Inflammatory macrophage treated with lipopolysaccharide for 4 hours (primary cell): Measurements from ENCODE around the gene TBC1D14.
A peak's percentile ranks its signal among the peaks of the same experiment; 100 is the strongest.
"Not testable (repeated sequence)": the region's sequence is repeated elsewhere in the genome, so short reads cannot be mapped to it uniquely, and the experiment has no call there.

Source experiments
- DNase-seq: peaks from one replicate; pipeline ENCODE4 v3.0.0-alpha.2; 2020

Gene TBC1D14

GRCh38 chr4:6909113-6909969 is at the start of gene TBC1D14:
TBC1D14 (plus strand) TSS chr4:6909826; CDS start chr4:6923390, 13,564 bp downstream.
- DNase-seq, result peak; percentile 78

GRCh38 chr4:6868386-6868785 is 41.2 kb upstream of the TBC1D14 start:
- no peak for DNase-seq

- no peak for DNase-seq
Observed at GRCh38 chr4:6869944-6870343, 39.7 kb upstream of the TBC1D14 start.

- DNase-seq, result no peak
Observed at GRCh38 chr4:6873291-6873690, 36.3 kb upstream of the TBC1D14 start.

DNA sequence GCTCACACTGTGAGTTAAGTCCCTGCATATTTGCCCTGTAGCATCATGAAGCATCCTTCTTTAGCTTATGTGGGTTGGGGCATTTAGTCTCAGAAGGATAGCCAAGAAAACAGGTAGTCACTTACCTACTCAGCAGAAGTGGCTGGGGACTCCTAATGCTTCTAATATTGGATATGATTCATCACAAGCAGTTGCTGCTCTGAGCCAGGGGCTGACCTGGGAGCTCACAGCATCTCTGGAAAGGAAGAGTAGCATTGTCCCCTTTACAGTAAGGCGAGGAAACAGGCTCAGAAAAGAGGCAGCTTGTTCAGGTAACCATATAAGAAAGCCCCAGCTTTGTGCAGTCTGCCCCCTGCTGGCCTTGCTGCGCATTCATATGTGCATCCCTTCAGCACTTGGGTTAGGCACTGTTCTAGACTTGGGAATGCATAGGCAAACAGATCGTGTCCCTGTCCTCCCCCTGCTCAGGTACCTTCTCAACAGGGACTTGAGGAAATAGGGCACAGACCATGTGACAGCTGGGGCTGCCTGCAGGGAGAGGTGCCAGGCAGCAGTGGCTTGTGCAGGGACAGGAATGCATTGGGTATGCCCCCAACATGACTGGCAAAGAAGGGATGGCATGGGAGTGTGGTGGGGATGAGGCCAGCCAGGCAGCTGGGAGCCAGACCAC is 35.7 kb upstream of the TBC1D14 start:
- DNase-seq, result peak; percentile 66

GRCh38 chr4:6874981-6875380 is 34.6 kb upstream of the TBC1D14 start:
- no peak for DNase-seq

DNA sequence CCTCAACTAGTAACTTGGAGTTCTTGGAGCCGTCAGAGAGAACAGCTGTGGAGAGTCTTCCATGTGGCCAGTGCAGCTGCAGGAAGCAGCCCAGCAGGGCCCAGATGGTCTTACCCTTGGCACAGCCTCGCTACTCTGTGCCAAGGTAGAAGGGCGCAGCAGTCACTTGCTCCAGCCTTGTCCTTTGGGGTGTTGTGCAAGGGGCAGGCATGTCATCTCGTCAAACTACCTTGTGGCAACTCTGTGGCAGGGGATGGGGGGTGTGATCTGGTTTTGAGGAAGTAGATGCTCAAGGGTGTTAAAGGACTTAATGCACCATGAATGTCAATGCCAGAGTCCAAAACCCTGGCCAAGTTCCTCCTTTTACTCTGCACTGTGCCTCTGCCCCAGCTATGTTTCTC is 34.2 kb upstream of the TBC1D14 start:
- peak; percentile 85 for DNase-seq

DNA sequence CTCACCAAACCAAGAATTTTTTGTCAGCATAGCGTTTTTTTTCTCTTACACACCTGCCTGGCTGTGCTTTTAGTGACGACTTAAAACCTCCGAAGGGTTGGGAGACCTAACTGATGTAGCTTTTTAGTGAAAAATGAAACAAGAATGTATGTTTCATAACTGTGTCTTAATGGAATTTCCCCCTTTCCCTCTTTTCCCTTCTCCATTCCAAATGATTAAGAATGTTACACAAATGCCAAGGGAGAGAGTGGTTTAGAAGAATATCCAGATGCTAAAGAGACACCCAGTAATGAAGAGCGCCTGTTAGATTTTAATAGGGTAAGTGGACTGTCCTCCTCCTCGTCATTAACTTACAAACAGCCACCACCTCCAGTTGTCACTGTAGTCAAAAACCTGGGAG is 33.2 kb upstream of the TBC1D14 start:
- DNase-seq, result no peak

- DNase-seq, result no peak
Observed at GRCh38 chr4:6877067-6877466, 32.6 kb upstream of the TBC1D14 start.

GRCh38 chr4:6878451-6879059 is 31.1 kb upstream of the TBC1D14 start:
- DNase-seq, result no peak

DNA sequence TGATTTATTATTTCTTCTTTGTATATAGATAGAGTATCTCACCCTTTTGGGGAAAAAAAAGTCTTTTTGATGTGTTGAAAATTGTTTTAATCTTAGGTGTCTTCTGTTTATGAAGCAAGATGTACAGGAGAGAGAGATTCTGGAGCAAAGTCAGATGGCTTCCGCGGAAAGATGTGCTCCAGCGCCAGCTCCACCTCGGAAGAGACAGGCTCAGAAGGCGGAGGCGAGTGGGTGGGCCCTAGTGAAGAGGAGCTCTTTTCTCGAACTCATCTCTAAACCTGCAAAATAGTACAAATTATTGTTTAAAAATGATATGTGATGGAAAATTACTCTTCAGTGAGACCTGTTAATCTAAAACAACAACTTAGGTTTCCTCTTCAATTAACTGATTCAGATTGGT is 28.9 kb upstream of the TBC1D14 start:
- no peak for DNase-seq

GRCh38 chr4:6881908-6882307 is 27.7 kb upstream of the TBC1D14 start:
- DNase-seq, result no peak

DNA sequence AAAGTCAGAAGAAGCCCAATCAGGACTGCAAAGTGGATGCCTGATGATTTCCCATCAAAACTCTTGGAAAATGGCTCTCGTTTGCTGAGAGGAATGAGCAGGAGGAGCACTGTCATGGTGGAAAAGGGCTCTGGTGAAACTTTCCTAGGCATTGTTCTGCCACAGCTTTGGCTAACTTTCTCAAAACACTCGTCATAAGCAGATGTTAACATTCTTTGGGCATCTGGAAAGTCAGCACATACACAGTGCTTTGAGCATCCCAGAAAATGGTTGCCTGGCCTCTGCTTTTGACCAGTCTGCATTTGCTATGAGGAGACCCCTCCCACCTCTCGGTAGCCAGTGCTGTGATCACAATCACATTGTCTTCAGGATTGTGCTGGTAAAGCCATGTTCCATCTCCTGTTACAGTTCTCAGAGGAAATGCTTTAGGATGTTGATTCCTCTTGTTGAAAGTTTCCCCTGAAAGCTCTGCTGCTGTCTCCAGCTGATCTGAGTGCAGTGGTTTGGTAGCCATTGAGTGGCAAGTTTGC is 25.2 kb upstream of the TBC1D14 start:
- DNase-seq, result no peak

GRCh38 chr4:6885953-6886557 is 23.6 kb upstream of the TBC1D14 start:
- DNase-seq, result peak; percentile 88

DNA sequence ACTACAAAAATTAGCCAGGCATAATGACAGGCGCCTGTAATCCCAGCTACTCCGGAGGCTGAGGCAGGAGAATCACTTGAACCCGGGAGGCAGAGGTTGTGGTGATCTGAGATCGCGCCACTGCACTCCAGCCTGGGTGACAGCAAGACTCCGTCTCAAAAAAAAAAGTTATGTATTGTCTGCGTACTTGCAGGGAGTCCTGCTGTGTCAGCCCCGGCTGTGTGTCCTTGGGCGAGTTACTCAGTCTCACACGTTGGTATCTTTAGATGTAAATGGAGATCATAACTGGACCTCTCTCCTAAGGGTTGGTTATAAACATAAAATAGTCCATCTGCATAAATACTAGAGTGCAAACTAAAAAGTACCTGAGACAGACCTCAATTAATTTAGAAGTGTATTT is 22.7 kb upstream of the TBC1D14 start:
- DNase-seq, result no peak

DNA sequence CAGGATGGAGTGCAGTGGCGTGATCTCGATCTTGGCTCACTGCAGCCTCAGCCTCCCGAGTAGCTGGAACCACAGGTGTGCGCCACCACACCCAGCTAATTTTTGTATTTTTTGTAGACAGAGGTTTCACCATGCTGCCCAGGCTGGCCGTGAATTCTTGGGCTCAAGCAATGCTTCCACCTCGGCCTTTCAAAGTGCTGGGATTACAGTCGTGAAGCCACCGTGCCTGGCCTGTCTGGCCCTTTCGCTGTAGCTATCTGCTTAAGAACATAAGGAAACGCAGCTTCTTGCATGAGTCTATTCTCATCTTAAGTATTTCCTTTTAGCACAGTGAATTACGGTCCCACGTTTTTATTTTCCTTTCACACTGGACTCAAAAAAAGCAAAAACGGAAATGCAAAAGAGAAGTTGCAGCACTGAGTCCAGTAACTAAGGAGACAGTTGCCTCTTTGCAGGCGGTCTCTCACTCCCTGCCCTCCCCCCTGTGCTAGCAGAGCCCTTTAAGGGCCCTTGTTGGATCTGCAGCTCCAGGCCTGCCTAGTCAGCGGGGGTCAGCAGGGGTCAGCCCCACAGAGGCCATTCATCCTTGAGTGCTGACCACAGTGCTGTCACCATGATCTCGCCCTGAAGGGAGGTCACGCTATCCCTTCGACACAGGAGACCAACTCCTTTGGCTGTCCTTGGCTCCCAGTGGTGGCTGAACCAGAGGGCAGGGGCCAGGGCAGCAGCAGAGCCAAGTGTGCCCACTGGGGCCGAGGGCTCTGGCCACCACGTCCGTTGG is 21.8 kb upstream of the TBC1D14 start:
- DNase-seq, result peak; percentile 74

DNA sequence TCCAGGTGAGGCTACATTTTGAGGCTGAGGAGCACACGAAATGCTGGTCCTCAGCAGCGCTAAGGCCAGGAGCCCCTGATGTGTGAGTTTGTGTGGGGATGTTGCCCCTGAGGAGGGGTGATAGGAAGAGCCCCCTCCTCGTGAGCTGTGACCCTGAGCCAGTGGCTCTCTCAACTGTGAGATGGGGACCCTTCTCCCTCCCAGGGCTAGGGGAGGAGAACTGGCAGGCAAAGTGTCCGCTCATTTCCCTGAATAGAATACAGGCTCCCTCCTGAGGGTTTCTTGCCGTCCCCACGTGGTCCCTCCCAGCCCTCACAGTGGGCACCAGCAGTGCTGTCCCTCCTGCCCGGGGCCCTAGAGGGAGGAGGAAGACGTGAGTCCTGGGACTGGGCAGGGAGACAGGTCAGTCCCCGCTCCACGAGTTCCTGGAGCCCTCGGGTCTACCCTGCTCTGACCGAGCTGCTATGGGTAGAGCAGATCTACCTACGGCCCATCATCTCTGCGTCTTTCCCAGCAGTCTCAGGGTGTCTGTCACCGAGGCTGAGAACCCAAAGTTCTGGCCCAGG is 21.0 kb upstream of the TBC1D14 start:
- no peak for DNase-seq

DNA sequence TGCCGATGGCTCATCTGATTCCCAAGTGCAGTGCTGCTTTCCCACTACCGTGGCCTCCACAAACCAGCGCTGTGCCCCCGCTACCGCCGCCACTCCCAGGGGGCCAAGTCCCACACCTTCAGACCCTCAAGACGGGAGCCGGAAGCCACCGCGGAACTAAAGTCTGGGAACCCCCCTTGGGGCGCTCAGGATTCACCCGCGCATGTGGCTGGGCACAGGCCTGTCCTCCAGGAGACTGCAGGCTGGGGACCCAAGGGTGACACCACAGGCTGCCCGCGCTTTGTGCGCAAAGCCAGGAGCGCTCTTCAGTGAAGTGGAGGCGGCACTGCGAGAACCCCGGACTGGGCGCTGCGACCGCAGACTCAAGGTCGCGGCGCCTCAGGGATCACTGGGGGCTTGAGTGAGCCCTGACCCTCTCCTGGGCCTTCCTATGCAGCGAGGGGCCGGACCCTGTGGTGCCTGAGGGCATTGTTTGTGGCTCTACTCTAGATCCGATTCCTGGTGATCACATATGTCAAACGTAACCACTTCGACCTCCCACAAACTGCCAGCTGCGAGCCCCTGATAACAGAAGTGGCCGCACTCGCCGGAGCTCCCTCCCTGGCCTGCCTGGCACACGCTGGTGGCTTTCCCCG is 20.4 kb upstream of the TBC1D14 start:
- DNase-seq, result no peak

DNA sequence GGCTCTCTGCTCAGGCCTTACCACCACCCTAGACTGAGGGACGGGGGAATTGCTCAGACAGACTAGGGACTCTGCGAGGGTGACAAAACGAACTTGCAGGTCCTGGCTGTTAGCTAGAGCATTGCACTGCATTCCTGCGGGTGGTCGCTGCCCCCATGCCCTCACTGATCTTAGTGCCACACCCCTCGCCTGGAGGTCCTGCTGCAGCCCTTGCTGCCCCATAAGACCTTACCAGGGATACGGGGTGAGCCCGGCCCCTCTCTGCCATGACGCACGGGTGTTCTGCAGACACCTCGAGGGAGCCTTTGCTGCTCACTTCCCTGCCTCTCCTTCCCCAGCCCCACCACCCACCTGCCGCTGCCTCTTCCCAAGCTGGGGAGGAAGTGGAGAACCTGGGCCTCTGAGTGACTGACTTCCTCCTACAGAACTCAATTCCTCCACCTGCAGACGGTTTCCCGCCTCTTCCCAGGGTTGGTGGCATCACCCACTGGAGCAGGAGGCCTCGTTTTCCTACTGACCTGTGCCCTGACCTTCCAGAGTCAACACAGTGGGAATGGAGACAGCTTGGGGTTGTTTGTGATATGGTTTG is 19.8 kb upstream of the TBC1D14 start:
- DNase-seq, result no peak

- no peak for DNase-seq
Observed at GRCh38 chr4:6890358-6890757, 19.3 kb upstream of the TBC1D14 start.

- DNase-seq, result not testable (repeated sequence)
Observed at GRCh38 chr4:6890971-6891370, 18.7 kb upstream of the TBC1D14 start.
